SW 1271 (cell line): ENCODE measurements around the gene ZNF618.

Experiments used
- DNase-seq, 2 experiments: peaks; one replicate each; lab custom pipeline; 2025; lab: John Stamatoyannopoulos, UW

ZNF618 gene

GRCh38 chr9:113912816-113913215 is 36.7 kb downstream of the ZNF618 start:
- no peak for DNase-seq

- DNase-seq: no peak
These were observed 37.5 kb downstream of the ZNF618 start for GRCh38 chr9:113913426-113914195.

DNA sequence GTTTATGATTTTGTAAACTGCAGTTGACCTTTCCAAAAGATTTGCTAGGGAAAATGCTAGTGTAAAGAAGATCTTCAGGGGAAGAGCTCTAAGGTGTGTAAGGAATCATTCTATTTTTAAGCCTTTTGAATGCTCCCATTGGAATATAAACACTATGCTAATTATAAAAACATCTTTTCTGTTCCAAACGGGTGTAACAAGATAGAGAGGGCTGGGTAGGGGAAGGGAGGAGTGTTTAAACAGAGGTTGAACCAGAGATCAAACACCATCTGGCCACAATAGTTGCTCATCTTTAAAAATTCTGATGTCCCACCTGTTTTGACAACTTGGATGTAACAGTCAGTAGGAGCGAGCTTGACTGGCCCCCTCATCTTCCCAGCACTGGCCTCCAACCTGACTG is 38.4 kb downstream of the ZNF618 start:
- DNase-seq: no peak

- DNase-seq: no peak
These were observed 39.8 kb downstream of the ZNF618 start for GRCh38 chr9:113915817-113916434.

- DNase-seq: no peak
These were observed 40.8 kb downstream of the ZNF618 start for GRCh38 chr9:113916931-113917330.

DNA sequence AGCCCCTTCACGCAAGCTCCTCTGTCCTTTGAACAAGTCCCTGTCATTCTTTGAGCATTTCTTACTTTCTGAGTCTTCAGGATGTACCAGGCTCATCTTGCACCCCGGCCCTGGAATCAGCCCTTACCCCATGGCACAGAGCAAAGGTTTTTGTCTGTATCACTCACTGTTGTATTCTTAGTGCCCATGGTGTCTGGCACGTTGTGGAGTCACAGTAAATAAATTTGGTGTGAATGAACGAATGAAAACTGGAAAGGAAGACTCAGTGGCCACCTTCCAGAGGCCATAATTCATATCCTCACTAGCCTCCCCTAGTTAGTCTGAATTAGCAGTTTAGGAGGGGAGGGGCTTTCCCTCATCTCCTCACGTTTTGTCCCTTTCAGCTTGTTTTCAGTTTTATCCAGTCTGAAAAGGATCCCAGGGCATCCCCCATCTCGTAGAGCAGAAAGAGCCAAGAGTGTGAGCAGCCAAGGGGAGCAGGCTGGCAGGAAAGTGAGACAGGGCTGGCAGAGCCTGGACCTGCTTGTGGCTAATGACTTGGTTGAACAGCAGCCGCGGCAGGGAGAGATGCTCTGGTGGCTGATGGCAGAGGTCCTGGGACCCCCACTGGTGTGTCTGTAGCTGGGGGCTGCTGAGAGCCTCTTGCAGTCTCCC is 42.7 kb downstream of the ZNF618 start:
- no peak for DNase-seq

GRCh38 chr9:113919382-113919781 is 43.3 kb downstream of the ZNF618 start:
- no peak for DNase-seq

- no peak for DNase-seq
These were observed 43.8 kb downstream of the ZNF618 start for GRCh38 chr9:113919871-113920270.

GRCh38 chr9:113920872-113921271 is 44.8 kb downstream of the ZNF618 start:
- DNase-seq: no peak

GRCh38 chr9:113921396-113921925 is 45.4 kb downstream of the ZNF618 start:
- DNase-seq: no peak

DNA sequence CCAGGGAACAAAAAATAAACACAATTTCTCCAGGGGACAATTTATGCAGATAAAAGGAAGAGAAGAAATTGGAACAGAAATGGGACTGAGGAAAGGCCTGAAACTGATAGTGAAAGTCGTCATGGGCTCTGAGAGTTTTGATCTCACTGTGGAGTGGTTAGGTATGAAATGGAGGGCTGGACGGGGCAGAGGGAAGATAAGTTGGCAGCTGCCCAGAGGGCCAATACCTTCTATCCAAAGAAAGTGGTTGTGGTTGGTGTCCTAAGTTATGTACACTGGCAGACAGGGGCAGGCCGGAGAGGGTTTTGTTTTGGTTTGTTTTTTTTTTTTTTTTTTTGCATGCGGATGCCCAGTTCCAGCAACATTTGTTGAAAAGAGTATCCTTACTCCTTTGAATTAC is 46.1 kb downstream of the ZNF618 start:
- DNase-seq: no peak

DNA sequence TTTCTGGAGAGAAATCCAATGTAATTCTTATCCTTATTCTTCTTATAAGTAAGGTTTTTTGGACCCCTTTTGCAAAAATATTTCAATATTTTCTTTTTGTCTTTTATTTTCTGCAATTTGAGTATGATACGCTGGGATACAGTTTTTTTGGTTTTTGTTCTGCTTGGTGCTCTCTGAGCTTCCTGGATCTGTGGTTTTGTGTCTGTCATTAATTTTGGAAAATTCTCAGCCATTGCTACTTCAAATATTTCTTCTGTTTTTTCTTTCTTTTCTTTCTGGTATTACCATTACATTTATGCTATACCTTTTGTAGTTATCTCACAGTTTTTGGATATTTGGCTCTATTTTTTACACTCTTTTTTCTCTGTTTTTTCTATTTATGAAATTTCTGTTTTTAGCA is 50.1 kb downstream of the ZNF618 start:
- DNase-seq: no peak

DNA sequence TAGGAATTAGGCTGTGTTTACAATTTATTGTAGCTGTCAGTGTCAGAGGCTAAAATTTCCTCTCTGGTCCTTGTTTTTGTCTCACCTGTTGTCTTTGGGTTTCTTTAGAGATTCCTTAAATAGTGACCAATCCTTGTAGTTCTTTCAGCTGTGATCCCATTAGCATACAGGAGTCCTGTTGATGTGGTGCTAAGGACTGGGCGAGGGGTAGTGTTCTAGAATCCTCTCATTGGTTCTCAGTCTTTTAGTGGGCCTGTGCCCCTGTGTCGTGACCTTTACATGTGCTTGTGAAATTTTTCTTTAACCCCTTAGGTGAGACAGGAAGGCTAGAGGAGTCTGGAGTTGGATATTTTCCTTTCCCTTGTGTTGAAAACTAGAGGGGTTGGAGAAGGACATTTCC is 51.2 kb downstream of the ZNF618 start:
- no peak for DNase-seq

- no peak for DNase-seq
These were observed 52.2 kb downstream of the ZNF618 start for GRCh38 chr9:113928269-113928668.

DNA sequence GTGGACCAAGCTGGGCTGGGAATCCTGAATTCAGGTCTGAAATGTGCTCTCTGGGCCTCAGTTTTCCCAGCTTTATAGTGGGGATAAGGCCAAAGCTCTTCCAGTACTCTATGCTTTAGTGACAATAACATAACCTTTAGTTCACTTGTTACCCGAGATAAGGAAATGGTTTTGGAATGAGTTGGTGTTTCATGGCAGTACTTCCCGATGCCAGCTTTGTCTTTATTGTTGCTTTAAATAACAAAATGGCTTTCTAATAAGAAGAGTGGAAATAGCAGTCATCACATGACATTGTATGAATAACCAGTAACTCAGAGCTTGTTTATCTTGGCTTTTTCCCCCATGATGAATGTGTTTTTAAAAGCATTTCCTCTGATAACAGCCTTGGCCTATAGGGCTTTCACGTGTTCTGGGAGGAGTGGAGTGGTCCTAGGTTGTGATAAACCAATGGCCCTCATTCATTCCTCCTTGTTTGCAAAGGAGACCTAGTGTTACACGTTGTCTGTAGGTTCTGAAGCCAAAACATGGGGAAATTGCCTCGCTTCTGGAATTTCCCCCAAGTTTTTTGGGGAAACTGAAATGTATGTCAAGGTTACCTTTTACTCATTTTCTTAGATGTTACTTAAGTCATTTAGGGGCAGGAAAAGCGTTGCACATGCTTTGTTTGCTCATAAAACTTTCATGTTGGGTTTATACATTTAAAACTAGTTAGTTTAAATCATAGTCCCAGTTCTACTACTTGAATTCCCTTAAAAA is 53.7 kb downstream of the ZNF618 start:
- DNase-seq: no peak

- DNase-seq: no peak
These were observed 54.3 kb downstream of the ZNF618 start for GRCh38 chr9:113930390-113930783.

GRCh38 chr9:113931140-113931539 is 55.0 kb downstream of the ZNF618 start:
- no peak for DNase-seq

GRCh38 chr9:113931777-113932176 is 55.7 kb downstream of the ZNF618 start:
- no peak for DNase-seq

- no peak for DNase-seq
These were observed 56.9 kb downstream of the ZNF618 start for GRCh38 chr9:113932906-113933584.

GRCh38 chr9:113933671-113934070 is 57.6 kb downstream of the ZNF618 start:
- DNase-seq: no peak

DNA sequence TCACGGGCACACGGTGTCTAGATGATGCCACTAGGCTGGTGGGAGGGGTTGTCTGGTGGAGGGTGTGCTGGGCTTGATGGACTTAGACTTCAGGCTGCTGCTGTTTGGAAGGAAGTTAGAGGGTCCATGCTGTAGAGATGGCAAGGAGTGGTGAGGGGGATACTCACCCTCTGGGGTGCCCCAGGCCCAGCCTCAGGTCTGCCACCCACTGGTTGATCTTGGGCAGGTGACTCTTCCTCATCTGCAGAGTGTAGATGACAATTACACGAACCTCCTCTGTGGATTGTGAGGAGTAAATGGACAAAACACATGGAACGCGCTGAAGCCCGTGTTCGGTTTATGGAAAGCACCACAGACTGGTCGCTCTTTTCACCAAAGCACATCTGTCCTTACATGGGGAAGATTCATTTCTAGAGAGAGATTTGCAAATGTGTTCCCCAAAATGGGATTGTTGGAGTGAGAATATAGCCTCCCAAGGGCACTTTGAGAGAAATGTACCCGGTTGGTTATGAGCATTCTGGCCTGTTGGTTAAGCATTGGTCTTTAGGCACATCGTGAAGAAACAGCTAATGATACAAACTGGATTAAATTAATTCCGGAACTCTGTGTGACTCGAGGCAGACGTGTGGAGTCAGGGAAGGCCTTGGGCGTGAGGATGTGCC is 58.2 kb downstream of the ZNF618 start:
- no peak for DNase-seq
